Adipocyte (in vitro differentiated cells): Measurements from ENCODE around the gene AHRR.
"Not testable (repeated sequence)": the region's sequence is repeated elsewhere in the genome, so short reads cannot be mapped to it uniquely, and the experiment has no call there.

Experiments used
- DNase-seq: peaks from one replicate; pipeline ENCODE4 v3.0.0-alpha.2; 2015; ENCODE audit warnings: low read depth
- H3K27me3 ChIP-seq: replicated peaks from 2 replicates; pipeline ENCODE4 v1.7.0; 2013; ENCODE audit warnings: mild to moderate bottlenecking, low read length, moderate library complexity; ENCODE audit not compliant: control insufficient read depth, insufficient read depth
- H3K36me3 ChIP-seq: 2 replicates; pipeline ENCODE4 v1.7.0; 2013; ENCODE audit warnings: low read length, mild to moderate bottlenecking, moderate library complexity; ENCODE audit not compliant: control insufficient read depth, insufficient read depth, severe bottlenecking
- H3K4me1 ChIP-seq: 2 replicates; pipeline ENCODE4 v1.7.0; 2013; ENCODE audit warnings: mild to moderate bottlenecking, low read length, moderate library complexity; ENCODE audit not compliant: control insufficient read depth, insufficient read depth
- H3K4me3 ChIP-seq: 2 replicates; pipeline ENCODE4 v1.7.0; 2013; ENCODE audit warnings: mild to moderate bottlenecking, low read length, moderate library complexity
- H3K9ac ChIP-seq: 2 replicates; pipeline ENCODE4 v1.7.0; 2013; ENCODE audit warnings: mild to moderate bottlenecking, low read length, moderate library complexity
- H3K9me3 ChIP-seq: 2 replicates; pipeline ENCODE4 v1.7.0; 2013; ENCODE audit warnings: mild to moderate bottlenecking, low read length, moderate library complexity; ENCODE audit not compliant: control insufficient read depth

AHRR gene

GRCh38 chr5:470961-471749, 149.6 kb downstream of the AHRR start:
- DNase-seq: no peak
- Histone ChIP-seq H3K4me3 (peak overlapping the region; percentile 87), H3K9me3 (no peaks in the 10 kb centered on the region), H3K27me3 (peaks cover 14% of the 10 kb centered on the region), H3K36me3 (peaks cover 14% of the 10 kb centered on the region), H3K4me1 (peaks cover 20% of the 10 kb centered on the region), H3K9ac (peak overlapping the region; percentile 91)

- Histone ChIP-seq H3K27me3 (peaks cover 19% of the 10 kb centered on the region), H3K36me3 (peaks cover 9% of the 10 kb centered on the region), H3K4me3 (peak overlapping the region; percentile 87), H3K4me1 (peaks cover 20% of the 10 kb centered on the region), H3K9ac (peak overlapping the region; percentile 91), H3K9me3 (no peaks in the 10 kb centered on the region)
- DNase-seq: no peak
Observed at GRCh38 chr5:471750-472058, 150.2 kb downstream of the AHRR start.

- Histone ChIP-seq H3K9me3 (no peaks in the 10 kb centered on the region), H3K4me1 (peaks cover 20% of the 10 kb centered on the region), H3K36me3 (peaks cover 5% of the 10 kb centered on the region), H3K4me3 (peak overlapping the region; percentile 87), H3K9ac (peak overlapping the region; percentile 91), H3K27me3 (peaks cover 24% of the 10 kb centered on the region)
- peak; percentile 21 for DNase-seq
Observed at GRCh38 chr5:472076-472655, 150.7 kb downstream of the AHRR start.

- Histone ChIP-seq H3K4me3 (peak overlapping the region; percentile 87), H3K4me1 (peaks cover 20% of the 10 kb centered on the region), H3K9me3 (no peaks in the 10 kb centered on the region), H3K27me3 (peaks cover 29% of the 10 kb centered on the region), H3K9ac (peak overlapping the region; percentile 91), H3K36me3 (peaks cover 5% of the 10 kb centered on the region)
- peak; percentile 95 for DNase-seq
Observed at GRCh38 chr5:472656-473550, 151.4 kb downstream of the AHRR start.

- peak; percentile 65 for DNase-seq
- H3K27me3 ChIP-seq: peaks cover 30% of the 10 kb centered on the region
Observed at GRCh38 chr5:473551-474192, 152.2 kb downstream of the AHRR start.

GRCh38 chr5:474232-474839, 152.8 kb downstream of the AHRR start:
- DNase-seq, H3K9me3 ChIP-seq, H3K36me3 ChIP-seq: not testable (repeated sequence)
- Histone ChIP-seq H3K27me3 (peaks cover 30% of the 10 kb centered on the region), H3K4me3 (peak overlapping the region; percentile 83), H3K4me1 (peaks cover 20% of the 10 kb centered on the region), H3K9ac (peak overlapping the region; percentile 87)

More at GRCh38 chr5:473551-474192, 152.2 kb downstream of the AHRR start:
- Histone ChIP-seq H3K4me3 (peak overlapping the region; percentile 83), H3K36me3 (peaks cover 5% of the 10 kb centered on the region), H3K4me1 (peaks cover 20% of the 10 kb centered on the region), H3K9ac (peak overlapping the region; percentile 87), H3K9me3 (no peaks in the 10 kb centered on the region)

GRCh38 chr5:474840-475661, 153.5 kb downstream of the AHRR start:
- peaks cover 20% of the 10 kb centered on the region for H3K4me1 ChIP-seq
- H3K4me3 ChIP-seq: peak overlapping the region; percentile 59

GRCh38 chr5:475704-476101, 154.2 kb downstream of the AHRR start:
- peaks cover 38% of the 10 kb centered on the region for H3K27me3 ChIP-seq
- DNase-seq: no peak
- H3K9ac ChIP-seq: no peak overlapping the region
- H3K4me1 ChIP-seq: peaks cover 20% of the 10 kb centered on the region
- no peaks in the 10 kb centered on the region for H3K9me3 ChIP-seq
- H3K36me3 ChIP-seq: no peaks in the 10 kb centered on the region
- H3K4me3 ChIP-seq: no peak overlapping the region

More at GRCh38 chr5:474840-475661, 153.5 kb downstream of the AHRR start:
- H3K27me3 ChIP-seq: peaks cover 31% of the 10 kb centered on the region
- peaks cover 4% of the 10 kb centered on the region for H3K36me3 ChIP-seq
- peak; percentile 22 for DNase-seq
- H3K9ac ChIP-seq: no peak overlapping the region
- no peaks in the 10 kb centered on the region for H3K9me3 ChIP-seq

GRCh38 chr5:476102-476813, 154.7 kb downstream of the AHRR start:
- no peak for DNase-seq

More at GRCh38 chr5:476102-476813, 154.7 kb downstream of the AHRR start:
- no peaks in the 10 kb centered on the region for H3K36me3 ChIP-seq
- no peaks in the 10 kb centered on the region for H3K9me3 ChIP-seq
- no peak overlapping the region for H3K9ac ChIP-seq
- peaks cover 14% of the 10 kb centered on the region for H3K4me1 ChIP-seq
- no peak overlapping the region for H3K4me3 ChIP-seq
- peaks cover 40% of the 10 kb centered on the region for H3K27me3 ChIP-seq
